HG03045 (cell line): ENCODE results near the gene UNC5CL.

Experiments used
- ATAC-seq: cut with Tn5 transposase; IDR thresholded peaks from one replicate; pipeline ENCODE4 v1.9.1; 2021; ENCODE audit warnings: mild to moderate bottlenecking, moderate library complexity; ENCODE audit not compliant: unreplicated experiment

The UNC5CL gene

GRCh38 chr6:40977695-40978094 lies 61.3 kb downstream of the UNC5CL start:
- no peak for ATAC-seq

GRCh38 chr6:40977085-40977484 lies 61.9 kb downstream of the UNC5CL start:
- ATAC-seq = no peak
